Umbilical cord (tissue), 2 donors: Measurements from ENCODE around the gene PIAS4. TPM values are rescaled to one million over a fixed set of nuclear protein-coding genes. Genes with fewer than 3 reads are reported as not detected.
A peak's percentile ranks its signal among the peaks of the same experiment; 100 is the strongest.
"Not testable (repeated sequence)": the region's sequence is repeated elsewhere in the genome, so short reads cannot be mapped to it uniquely, and the experiment has no call there.

Experiments
- DNase-seq: peaks from one replicate; pipeline ENCODE4 v3.0.0-alpha.2; 2015; ENCODE audit warnings: low spot score
- total RNA-seq: library from RNA; depleted of rRNA; stranded (reverse); fragments of >200 nt; gene quantifications from one replicate; pipeline ENCODE4 v1.2.3, GENCODE V29; 2014; ENCODE audit warnings: low replicate concordance; ENCODE audit not compliant: insufficient read depth

The PIAS4 gene
- total RNA-seq, 1 donor from 2014 or later = 11.6 TPM

GRCh38 chr19:3990815-3991117 lies 16.8 kb upstream of the PIAS4 start:
- DNase-seq = no peak

DNA sequence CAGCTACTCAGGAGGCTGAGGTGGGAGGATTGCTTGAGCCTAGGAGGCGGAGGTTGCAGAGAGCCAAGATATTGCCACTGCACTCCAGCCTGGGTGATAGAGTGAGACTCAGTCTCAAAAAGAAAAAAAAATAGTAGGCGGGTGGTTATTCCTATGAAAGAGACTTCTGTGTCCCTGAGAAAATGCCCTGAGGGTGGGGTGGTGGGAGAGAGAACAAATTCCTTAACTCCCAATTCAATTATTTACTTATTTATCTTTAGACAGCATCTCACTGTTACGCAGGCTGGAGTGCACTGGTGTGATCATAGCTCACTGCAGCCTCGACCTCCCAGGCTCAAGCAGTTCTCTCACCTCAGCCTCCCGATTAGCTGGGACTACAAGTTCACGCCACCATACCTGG lies 11.9 kb upstream of the PIAS4 start:
- no peak for DNase-seq

GRCh38 chr19:3998667-3999412 lies 8.7 kb upstream of the PIAS4 start:
- DNase-seq = not testable (repeated sequence)

DNA sequence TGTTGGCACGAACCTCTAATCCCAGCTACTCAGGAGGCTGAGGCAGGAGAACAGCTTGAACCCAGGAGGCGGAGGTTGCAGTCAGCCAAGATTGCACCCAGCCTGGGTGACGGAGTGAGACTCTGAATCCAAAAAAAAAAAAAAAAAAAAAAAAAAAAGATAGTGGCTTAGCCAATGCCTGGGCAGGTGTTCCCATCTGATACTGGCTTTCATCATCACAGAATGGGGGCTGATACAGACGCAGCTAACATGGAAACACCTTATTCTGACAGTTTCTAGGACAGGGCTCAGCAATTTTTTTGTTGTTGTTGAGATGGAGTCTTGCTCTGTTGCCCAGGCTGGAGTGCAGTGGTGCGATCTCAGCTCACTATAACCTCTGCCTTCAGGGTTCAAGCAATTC lies 6.7 kb upstream of the PIAS4 start:
- DNase-seq = not testable (repeated sequence)

GRCh38 chr19:4005436-4005835 lies 2.1 kb upstream of the PIAS4 start:
- not testable (repeated sequence) for DNase-seq

DNA sequence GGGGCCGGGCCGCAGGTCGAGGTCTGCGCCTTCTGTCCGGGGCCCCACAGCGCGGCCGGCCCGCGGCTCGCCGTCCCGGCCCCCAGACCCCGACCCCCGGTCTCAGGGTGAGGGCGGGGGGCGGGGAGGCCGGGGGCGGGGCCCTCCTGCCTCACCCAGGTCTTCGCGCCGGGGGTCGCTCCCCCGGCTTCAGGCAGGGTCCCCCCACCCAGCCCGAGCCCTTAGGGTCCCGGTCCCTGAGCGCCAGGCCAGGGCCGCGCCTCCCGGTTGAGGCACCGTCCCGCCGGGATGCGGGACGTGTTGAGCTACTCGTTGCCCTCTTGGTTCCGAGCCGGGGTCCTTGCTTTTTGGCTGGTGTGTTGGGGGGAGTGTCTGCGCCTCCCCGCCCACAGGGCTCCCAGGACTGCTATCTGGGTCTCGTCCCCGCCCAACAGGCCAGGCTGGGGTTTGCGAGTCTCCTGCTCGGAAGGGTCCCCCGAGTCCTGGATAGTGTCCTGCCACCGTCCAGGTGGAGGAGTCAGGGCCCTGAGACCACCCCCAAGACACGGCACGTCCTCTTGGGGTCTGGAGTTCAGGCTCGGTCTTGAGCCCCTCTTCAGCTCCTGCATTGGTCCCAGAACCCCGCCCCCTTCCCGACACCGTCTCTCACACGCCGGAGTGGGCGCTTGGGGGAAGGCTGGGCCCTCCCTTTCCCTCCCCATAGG lies 452 bp downstream of the PIAS4 start:
- DNase-seq = peak; percentile 27

DNA sequence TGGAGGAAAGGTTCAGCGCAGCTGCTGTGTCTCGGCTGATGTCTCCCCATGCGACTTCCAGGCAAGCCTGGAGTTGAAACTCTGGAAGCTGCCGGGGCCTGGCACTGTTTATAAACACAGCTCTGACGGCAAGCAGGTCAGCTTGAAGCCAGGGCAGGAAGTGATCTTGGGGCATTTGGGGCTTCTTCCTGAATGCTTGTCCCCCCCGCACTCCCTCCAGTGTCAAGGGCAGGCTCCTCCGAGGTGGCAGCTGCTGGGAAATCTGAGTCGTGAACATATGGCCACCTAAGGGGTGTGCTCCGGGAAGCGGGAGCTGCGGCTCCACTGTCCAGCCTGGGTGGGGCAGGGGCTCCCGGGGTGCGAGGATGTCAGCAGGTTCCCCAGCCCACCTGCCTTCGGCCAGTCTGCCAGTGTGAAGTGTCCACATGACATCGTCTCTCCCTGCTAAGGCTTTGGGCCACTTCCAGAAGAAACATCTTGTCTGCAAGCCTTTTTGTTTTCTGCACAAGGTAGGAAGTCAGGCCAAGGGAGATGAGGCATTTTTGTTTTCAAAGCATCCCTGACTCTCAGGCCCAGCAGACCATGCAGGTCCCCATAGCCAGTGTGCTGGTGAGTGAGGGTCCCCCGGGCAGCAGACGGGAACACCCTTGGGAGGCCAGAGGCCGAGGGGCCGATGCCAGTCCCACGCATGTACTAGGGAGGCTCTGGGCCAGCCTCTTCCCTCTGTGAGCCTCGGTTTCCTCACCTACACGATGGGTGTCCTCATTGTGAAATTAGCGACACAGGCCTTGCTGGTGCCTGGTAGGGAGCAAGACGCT lies 2.7 kb downstream of the PIAS4 start:
- DNase-seq = no peak

DNA sequence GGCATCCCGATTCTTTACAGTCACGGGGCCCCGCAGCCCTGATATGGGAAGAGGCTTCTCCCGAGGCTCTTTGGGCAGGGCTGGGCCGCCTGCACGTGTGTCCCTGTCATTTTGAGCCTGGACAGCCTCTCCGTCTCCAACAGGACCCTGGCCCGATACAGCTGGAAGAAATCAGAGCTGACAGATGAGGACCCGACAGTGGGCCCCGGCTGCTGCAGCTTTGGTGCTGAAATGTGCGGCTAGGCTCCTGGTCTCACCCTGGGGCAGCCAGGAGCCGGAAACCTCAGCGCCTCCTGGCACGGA lies 3.2 kb downstream of the PIAS4 start:
- DNase-seq = no peak

DNA sequence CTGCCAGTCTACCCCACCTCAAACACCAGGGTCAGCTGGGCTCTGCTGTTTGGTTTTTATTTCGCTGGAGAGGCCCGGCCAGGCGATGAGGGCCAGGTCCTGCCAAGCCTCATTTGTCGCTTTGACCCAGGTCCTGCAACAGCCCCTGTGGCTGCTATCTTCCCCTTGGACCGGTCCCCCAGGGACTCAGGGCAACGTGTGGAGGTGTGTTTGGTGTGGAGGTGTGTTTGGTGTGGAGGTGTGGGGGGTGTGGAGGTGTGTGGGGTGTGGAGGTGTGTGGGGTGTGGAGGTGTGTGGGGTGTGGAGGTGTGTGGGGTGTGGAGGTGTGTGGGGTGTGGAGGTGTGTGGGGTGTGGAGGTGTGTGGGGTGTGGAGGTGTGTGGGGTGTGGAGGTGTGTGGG lies 3.9 kb downstream of the PIAS4 start:
- DNase-seq = not testable (repeated sequence)

DNA sequence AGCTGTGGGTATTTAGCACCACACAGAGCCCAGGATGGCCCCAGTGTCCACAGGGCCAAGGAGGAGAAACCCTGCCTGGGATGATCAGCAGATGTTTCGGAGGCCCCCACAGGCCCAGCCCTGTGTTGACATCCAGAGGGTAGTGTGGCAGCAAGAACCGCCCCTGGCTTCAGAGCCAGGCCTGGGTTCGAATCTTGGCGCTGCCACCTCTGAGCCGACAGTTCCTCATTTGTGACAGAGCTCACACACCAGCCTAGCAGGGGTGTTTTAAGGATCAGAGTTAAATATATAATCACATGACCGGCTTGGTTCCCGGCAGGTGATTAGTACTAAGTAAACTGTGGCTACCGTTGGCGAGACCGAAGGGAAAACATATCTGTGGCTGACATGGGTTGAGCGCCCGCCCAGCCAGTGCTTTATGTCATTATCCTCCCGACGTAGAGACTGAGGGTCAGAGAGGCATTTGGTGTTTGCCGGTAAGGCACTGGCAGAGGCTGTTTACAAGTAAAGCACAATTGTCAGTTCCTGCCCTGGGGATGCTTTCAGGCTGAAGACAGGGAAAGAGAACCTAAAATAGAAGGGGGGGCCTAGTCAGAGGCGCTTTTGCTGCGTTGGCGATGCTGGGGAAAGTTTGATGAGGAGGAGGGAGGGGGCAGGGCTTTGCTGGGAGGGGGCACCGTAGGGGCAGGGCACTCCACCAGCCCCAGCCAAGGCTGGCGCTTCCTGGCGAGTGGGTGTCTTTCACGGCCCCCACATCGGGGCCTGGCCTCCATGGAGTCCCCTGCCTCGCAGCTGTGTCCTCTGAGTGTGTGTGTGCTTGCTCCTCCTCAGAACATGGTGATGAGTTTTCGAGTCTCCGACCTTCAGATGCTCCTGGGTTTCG lies 4.8 kb downstream of the PIAS4 start:
- DNase-seq = no peak

DNA sequence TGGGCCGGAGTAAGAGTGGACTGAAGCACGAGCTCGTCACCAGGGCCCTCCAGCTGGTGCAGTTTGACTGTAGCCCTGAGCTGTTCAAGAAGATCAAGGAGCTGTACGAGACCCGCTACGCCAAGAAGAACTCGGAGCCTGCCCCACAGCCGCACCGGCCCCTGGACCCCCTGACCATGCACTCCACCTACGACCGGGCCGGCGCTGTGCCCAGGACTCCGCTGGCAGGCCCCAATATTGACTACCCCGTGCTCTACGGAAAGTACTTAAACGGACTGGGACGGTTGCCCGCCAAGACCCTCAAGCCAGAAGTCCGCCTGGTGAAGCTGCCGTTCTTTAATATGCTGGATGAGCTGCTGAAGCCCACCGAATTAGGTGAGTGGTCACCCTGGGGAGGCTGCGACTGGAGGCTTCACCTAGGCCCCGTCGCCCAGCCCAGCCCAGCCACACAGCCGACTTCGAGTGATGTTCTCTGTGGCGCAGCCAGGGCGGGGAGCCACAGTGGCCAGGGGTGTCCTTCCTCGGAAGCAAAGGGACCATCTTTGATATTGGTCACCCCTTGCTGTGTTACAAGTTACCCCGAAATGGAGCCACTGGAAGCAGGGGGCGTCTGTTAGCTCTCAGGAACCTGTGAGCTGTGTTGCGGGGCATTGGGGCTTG lies 5.6 kb downstream of the PIAS4 start:
- DNase-seq = no peak

DNA sequence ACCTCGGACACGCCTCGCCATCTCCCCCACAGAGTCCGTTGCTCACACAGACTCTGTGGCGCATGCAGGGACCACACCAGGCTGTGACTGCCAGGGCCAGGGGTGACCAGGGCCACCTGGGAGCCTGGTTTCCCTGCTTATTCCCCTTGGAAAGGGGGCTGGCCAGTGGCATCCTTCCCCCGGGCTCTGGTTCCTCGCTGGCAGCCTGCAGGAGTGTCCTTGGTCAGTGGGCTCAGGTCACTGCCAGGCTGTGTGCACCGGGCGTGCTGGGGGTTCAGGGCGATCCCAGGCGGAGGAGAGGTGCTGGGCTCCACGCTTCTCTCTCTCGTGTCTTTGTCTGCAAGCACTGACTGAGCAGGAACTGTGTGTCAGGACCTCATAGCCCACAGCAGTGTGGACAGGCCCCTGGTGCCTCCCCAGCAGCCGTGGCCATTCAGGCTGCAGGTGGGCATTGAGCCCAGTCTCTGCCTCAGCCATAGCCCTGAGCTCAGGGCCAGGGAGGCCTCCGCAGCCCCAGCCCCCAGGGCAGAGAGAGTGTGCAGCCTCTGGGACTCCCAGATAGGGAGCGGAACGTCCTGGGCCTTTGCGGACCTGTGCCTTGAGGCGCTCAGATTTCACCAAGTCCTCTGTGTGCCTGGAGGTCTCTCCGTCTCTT lies 6.5 kb downstream of the PIAS4 start:
- DNase-seq = no peak

GRCh38 chr19:4014541-4015491 lies 7.3 kb downstream of the PIAS4 start:
- DNase-seq = peak; percentile 15

DNA sequence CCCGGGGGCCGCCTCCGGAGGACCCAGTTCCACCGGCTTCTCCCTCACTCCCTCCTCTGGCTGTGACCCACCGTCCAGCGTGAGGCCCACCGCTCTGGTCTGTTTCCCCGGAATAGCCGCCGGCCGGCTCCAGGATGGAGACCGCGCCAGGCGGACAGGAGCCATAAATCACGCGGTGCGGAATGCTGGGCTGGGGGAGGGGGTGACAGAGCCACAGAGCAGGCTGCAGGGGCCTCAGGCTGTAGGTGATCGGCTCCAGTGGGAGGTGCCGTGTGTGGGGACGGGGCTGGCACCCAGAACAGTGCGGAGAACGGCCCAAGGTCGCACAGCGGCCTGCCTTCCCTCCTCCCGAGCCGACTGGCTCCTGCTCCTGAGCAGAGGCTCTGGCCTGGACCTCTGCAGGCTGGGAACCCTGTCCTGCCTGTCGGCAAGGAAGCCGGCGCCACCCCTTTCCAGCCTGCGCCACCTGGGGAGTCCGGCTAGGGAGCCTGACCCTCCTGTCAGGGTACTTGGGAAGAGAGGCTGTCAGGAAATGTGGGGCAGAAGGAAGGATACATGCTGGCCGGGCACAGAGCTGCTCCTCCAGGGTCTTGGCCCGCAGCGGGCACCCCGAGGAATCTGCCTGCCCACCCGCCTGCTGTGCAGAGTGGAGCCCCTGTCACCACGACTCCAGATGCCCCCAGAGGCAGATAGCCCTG lies 8.3 kb downstream of the PIAS4 start:
- DNase-seq = peak; percentile 53

DNA sequence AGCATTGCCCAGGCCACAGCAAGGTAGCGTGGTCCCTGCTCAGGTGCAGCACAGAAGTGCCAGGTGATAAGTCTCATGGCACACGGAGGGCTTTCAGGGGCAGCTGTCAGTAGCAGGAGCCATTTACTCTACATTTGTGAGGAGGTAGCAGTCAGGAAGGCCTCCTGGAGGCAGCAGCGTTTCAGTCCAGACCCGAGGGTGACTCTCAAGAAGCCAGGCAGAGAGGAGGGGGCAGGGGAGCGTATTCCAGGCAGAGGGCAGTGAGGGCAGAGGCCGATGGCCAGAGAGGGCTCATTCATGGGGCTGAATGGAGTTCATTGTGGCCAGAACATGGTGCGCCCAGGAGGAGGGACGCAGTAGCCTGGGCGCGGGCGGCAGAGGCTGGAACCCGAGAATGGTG lies 8.9 kb downstream of the PIAS4 start:
- DNase-seq = no peak

- no peak for DNase-seq
Measured at GRCh38 chr19:4016903-4017638, 9.5 kb downstream of the PIAS4 start.

DNA sequence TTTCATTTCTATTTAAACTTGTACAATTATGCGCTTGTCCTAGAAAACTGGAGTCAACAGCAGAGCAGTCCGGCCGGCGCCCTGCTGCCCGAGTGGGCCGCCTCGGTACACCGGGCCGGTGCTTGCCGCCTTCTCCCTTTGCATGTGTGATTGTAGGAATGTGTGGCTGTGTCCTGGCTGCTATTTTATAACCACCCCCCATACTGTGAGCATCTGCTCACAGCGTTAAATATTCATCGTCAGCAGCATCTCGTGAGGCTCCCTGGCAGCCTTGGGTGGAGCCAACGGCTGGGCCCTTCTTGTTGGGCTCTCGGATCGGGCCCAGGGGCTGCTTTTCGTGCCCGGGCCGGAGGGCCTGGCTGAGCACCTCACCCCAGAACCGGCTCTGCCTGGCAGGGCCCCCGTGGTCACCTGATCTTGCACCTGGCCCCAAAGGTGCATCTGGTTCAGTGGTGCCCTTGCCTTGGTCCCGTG lies 10.6 kb downstream of the PIAS4 start:
- no peak for DNase-seq
